ENCODE data around the gene GPRC5B.

Gene GPRC5B

GRCh38 chr16:19896951-19897350, 12.3 kb upstream of the GPRC5B start:
- DNase-seq = no peak

GRCh38 chr16:19894586-19894985, 9.9 kb upstream of the GPRC5B start:
- no peak for DNase-seq

GRCh38 chr16:19892902-19893301, 8.3 kb upstream of the GPRC5B start:
- no peak for DNase-seq

- DNase-seq = no peak
Observed at GRCh38 chr16:19890901-19891300, 6.3 kb upstream of the GPRC5B start.

- DNase-seq = no peak
Observed at GRCh38 chr16:19888834-19889233, 4.2 kb upstream of the GPRC5B start.

- peak; percentile 79 for DNase-seq
Observed at GRCh38 chr16:19886073-19886941, 1.7 kb upstream of the GPRC5B start.

GRCh38 chr16:19885451-19886072, 914 bp upstream of the GPRC5B start:
- DNase-seq = no peak

- peak; percentile 34 for DNase-seq
Observed at GRCh38 chr16:19883966-19884485, 622 bp downstream of the GPRC5B start.

- DNase-seq = no peak
Observed at GRCh38 chr16:19883296-19883965, 1.2 kb downstream of the GPRC5B start.

GRCh38 chr16:19882646-19883045, 2.0 kb downstream of the GPRC5B start:
- DNase-seq = no peak

- no peak for DNase-seq
Observed at GRCh38 chr16:19882186-19882585, 2.5 kb downstream of the GPRC5B start.

- no peak for DNase-seq
Observed at GRCh38 chr16:19881783-19882182, 2.9 kb downstream of the GPRC5B start.

- DNase-seq = no peak
Observed at GRCh38 chr16:19881028-19881427, 3.6 kb downstream of the GPRC5B start.

GRCh38 chr16:19879241-19879792, 5.3 kb downstream of the GPRC5B start:
- DNase-seq = peak; percentile 79

GRCh38 chr16:19878757-19879156, 5.9 kb downstream of the GPRC5B start:
- DNase-seq = no peak

- no peak for DNase-seq
Observed at GRCh38 chr16:19876501-19877059, 8.1 kb downstream of the GPRC5B start.

GRCh38 chr16:19875900-19876299, 8.7 kb downstream of the GPRC5B start:
- DNase-seq = no peak

GRCh38 chr16:19874851-19875546, 9.6 kb downstream of the GPRC5B start:
- peak; percentile 87 for DNase-seq

- DNase-seq = no peak
Observed at GRCh38 chr16:19874026-19874425, 10.6 kb downstream of the GPRC5B start.

- DNase-seq = no peak
Observed at GRCh38 chr16:19872935-19873334, 11.7 kb downstream of the GPRC5B start.

- no peak for DNase-seq
Observed at GRCh38 chr16:19872179-19872863, 12.3 kb downstream of the GPRC5B start.

- DNase-seq = no peak
Observed at GRCh38 chr16:19871721-19872120, 12.9 kb downstream of the GPRC5B start.

Measured in DMS53 (cell line).